ENCODE measurements around the gene CRYBB3. TPM values are rescaled to one million over a fixed set of nuclear protein-coding genes. Genes with fewer than 3 reads are reported as not detected.
"Not testable (repeated sequence)": the region's sequence is repeated elsewhere in the genome, so short reads cannot be mapped to it uniquely, and the experiment has no call there.

CRYBB3 gene
- polyA plus RNA-seq, 1 donor from 2014 or later: not detected

- no peak overlapping the region for H3K27ac Mint-ChIP-seq
- H3K9me3 Mint-ChIP-seq: no peaks in the 10 kb centered on the region
- H3K4me3 Mint-ChIP-seq: no peak overlapping the region
- H3K27me3 Mint-ChIP-seq: no peaks in the 10 kb centered on the region
- no peaks in the 10 kb centered on the region for H3K36me3 Mint-ChIP-seq
- H3K4me1 Mint-ChIP-seq: no peaks in the 10 kb centered on the region
Measured at GRCh38 chr22:25169278-25170031, 30.2 kb upstream of the CRYBB3 start.

GRCh38 chr22:25170426-25170980 is 29.2 kb upstream of the CRYBB3 start:
- H3K36me3 Mint-ChIP-seq: no peaks in the 10 kb centered on the region
- no peak overlapping the region for H3K27ac Mint-ChIP-seq
- H3K4me3 Mint-ChIP-seq: no peak overlapping the region
- no peaks in the 10 kb centered on the region for H3K27me3 Mint-ChIP-seq
- no peaks in the 10 kb centered on the region for H3K4me1 Mint-ChIP-seq
- no peaks in the 10 kb centered on the region for H3K9me3 Mint-ChIP-seq

GRCh38 chr22:25172153-25172552 is 27.5 kb upstream of the CRYBB3 start:
- no peaks in the 10 kb centered on the region for H3K36me3 Mint-ChIP-seq
- no peaks in the 10 kb centered on the region for H3K4me1 Mint-ChIP-seq
- H3K9me3 Mint-ChIP-seq: no peaks in the 10 kb centered on the region
- H3K27me3 Mint-ChIP-seq: peaks cover 3% of the 10 kb centered on the region
- H3K27ac Mint-ChIP-seq: no peak overlapping the region
- no peak overlapping the region for H3K4me3 Mint-ChIP-seq

GRCh38 chr22:25174156-25174887 is 25.3 kb upstream of the CRYBB3 start:
- H3K27me3 Mint-ChIP-seq: peaks cover 3% of the 10 kb centered on the region
- H3K4me1 Mint-ChIP-seq: no peaks in the 10 kb centered on the region
- H3K27ac Mint-ChIP-seq: peak overlapping the region in 1 of 3 donors; percentile 78
- no peak overlapping the region for H3K4me3 Mint-ChIP-seq
- peaks cover 0 to under 1% (median under 1%) of the 10 kb centered on the region in 3 donors for H3K9me3 Mint-ChIP-seq
- no peaks in the 10 kb centered on the region for H3K36me3 Mint-ChIP-seq

GRCh38 chr22:25174888-25175411 is 24.7 kb upstream of the CRYBB3 start:
- Mint-ChIP-seq H3K36me3 (peaks cover 2% of the 10 kb centered on the region), H3K27ac (peak overlapping the region in 1 of 3 donors; percentile 78), H3K9me3 (peaks cover 3 to 6% (median 5%) of the 10 kb centered on the region in 3 donors), H3K27me3 (peaks cover 4% of the 10 kb centered on the region), H3K4me3 (no peak overlapping the region), H3K4me1 (peaks cover 0 to 2% (median 0%) of the 10 kb centered on the region in 3 donors)

GRCh38 chr22:25176175-25176574 is 23.5 kb upstream of the CRYBB3 start:
- peaks cover 4 to 8% (median 6%) of the 10 kb centered on the region in 3 donors for H3K9me3 Mint-ChIP-seq
- H3K4me1 Mint-ChIP-seq: peaks cover 0 to 2% (median 0%) of the 10 kb centered on the region in 3 donors
- H3K36me3 Mint-ChIP-seq: peaks cover 2% of the 10 kb centered on the region
- H3K27ac Mint-ChIP-seq: no peak overlapping the region
- H3K27me3 Mint-ChIP-seq: peaks cover 5% of the 10 kb centered on the region
- no peak overlapping the region for H3K4me3 Mint-ChIP-seq

- H3K27ac Mint-ChIP-seq: no peak overlapping the region
Measured at GRCh38 chr22:25176799-25177198, 22.9 kb upstream of the CRYBB3 start.

GRCh38 chr22:25177226-25177625 is 22.4 kb upstream of the CRYBB3 start:
- H3K27ac Mint-ChIP-seq: no peak overlapping the region
- peaks cover 2% of the 10 kb centered on the region for H3K36me3 Mint-ChIP-seq
- H3K4me3 Mint-ChIP-seq: no peak overlapping the region
- peaks cover 6 to 8% (median 6%) of the 10 kb centered on the region in 3 donors for H3K9me3 Mint-ChIP-seq
- H3K4me1 Mint-ChIP-seq: peaks cover 0 to 2% (median 0%) of the 10 kb centered on the region in 3 donors
- H3K27me3 Mint-ChIP-seq: peaks cover 6% of the 10 kb centered on the region

More at GRCh38 chr22:25176799-25177198, 22.9 kb upstream of the CRYBB3 start:
- Mint-ChIP-seq H3K4me3 (no peak overlapping the region), H3K4me1 (peaks cover 0 to 2% (median 0%) of the 10 kb centered on the region in 3 donors), H3K9me3 (peaks cover 6 to 8% (median 6%) of the 10 kb centered on the region in 3 donors), H3K27me3 (peaks cover 6% of the 10 kb centered on the region), H3K36me3 (peaks cover 2% of the 10 kb centered on the region)

- Mint-ChIP-seq H3K27me3 (peaks cover 6% of the 10 kb centered on the region), H3K36me3 (peaks cover 2% of the 10 kb centered on the region), H3K4me3 (peak overlapping the region in 1 of 4 donors; percentile 77), H3K27ac (no peak overlapping the region), H3K9me3 (peaks cover 6 to 8% (median 6%) of the 10 kb centered on the region in 3 donors), H3K4me1 (peaks cover 0 to 2% (median 0%) of the 10 kb centered on the region in 3 donors)
Measured at GRCh38 chr22:25177895-25178294, 21.8 kb upstream of the CRYBB3 start.

- not testable (repeated sequence) for H3K36me3 Mint-ChIP-seq, H3K4me1 Mint-ChIP-seq, H3K27ac Mint-ChIP-seq, H3K9me3 Mint-ChIP-seq, H3K27me3 Mint-ChIP-seq
- H3K4me3 Mint-ChIP-seq: peak overlapping the region in 2 of 4 donors; percentile 72 to 77
Measured at GRCh38 chr22:25178348-25178747, 21.3 kb upstream of the CRYBB3 start.

GRCh38 chr22:25178869-25179631 is 20.6 kb upstream of the CRYBB3 start:
- not testable (repeated sequence) for H3K4me1 Mint-ChIP-seq, H3K27ac Mint-ChIP-seq, H3K27me3 Mint-ChIP-seq, H3K9me3 Mint-ChIP-seq, H3K36me3 Mint-ChIP-seq
- peak overlapping the region in 1 of 4 donors; percentile 59 for H3K4me3 Mint-ChIP-seq

GRCh38 chr22:25182131-25183110 is 17.2 kb upstream of the CRYBB3 start:
- Mint-ChIP-seq H3K4me1 (peaks cover 0 to 2% (median 0%) of the 10 kb centered on the region in 3 donors), H3K4me3 (peak overlapping the region in 1 of 4 donors; percentile 5), H3K27ac (no peak overlapping the region), H3K9me3 (peaks cover 6 to 8% (median 6%) of the 10 kb centered on the region in 3 donors), H3K36me3 (peaks cover 2% of the 10 kb centered on the region), H3K27me3 (peaks cover 7% of the 10 kb centered on the region)

- peak overlapping the region in 1 of 4 donors; percentile 27 for H3K4me3 Mint-ChIP-seq
- H3K4me1 Mint-ChIP-seq: peaks cover 0 to 2% (median 0%) of the 10 kb centered on the region in 3 donors
- H3K9me3 Mint-ChIP-seq: peaks cover 6 to 11% (median 9%) of the 10 kb centered on the region in 3 donors
- peaks cover 7% of the 10 kb centered on the region for H3K27me3 Mint-ChIP-seq
- H3K36me3 Mint-ChIP-seq: peaks cover 2% of the 10 kb centered on the region
- peak overlapping the region in 1 of 3 donors; percentile 83 for H3K27ac Mint-ChIP-seq
Measured at GRCh38 chr22:25183949-25184619, 15.6 kb upstream of the CRYBB3 start.
